GM12801 (cell line): ENCODE data around the gene COL6A1.

ENCODE experiments used
- TF ChIP-seq, protein P1 (sequence below): IDR thresholded peaks from one replicate; pipeline ENCODE4 v1.5.1; 2011; ENCODE audit warnings: control low read depth; ENCODE audit not compliant: insufficient read length; ENCODE audit errors: extremely low read depth

COL6A1 gene

DNA sequence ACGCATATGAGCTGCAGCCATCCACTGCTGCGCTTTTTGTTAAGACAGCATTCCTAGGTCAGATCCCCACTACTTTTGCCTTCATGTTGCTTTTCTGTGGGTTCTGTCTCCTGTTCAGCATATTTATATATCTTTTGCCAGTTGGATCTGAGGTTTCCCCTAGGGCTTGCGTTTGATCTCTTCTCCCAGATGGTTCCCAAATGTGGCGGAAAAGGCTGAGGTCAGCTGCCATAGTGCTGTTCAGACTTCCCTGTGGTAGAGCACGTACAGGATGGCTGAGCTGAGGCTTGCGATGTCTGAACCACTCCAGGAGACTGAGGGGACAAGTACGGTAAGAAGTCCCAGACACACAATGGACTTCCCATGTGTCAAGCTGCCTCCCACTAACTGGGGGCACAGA is 39.8 kb downstream of the COL6A1 start:
- TF ChIP-seq, protein P1, sequence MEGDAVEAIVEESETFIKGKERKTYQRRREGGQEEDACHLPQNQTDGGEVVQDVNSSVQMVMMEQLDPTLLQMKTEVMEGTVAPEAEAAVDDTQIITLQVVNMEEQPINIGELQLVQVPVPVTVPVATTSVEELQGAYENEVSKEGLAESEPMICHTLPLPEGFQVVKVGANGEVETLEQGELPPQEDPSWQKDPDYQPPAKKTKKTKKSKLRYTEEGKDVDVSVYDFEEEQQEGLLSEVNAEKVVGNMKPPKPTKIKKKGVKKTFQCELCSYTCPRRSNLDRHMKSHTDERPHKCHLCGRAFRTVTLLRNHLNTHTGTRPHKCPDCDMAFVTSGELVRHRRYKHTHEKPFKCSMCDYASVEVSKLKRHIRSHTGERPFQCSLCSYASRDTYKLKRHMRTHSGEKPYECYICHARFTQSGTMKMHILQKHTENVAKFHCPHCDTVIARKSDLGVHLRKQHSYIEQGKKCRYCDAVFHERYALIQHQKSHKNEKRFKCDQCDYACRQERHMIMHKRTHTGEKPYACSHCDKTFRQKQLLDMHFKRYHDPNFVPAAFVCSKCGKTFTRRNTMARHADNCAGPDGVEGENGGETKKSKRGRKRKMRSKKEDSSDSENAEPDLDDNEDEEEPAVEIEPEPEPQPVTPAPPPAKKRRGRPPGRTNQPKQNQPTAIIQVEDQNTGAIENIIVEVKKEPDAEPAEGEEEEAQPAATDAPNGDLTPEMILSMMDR = no peak

DNA sequence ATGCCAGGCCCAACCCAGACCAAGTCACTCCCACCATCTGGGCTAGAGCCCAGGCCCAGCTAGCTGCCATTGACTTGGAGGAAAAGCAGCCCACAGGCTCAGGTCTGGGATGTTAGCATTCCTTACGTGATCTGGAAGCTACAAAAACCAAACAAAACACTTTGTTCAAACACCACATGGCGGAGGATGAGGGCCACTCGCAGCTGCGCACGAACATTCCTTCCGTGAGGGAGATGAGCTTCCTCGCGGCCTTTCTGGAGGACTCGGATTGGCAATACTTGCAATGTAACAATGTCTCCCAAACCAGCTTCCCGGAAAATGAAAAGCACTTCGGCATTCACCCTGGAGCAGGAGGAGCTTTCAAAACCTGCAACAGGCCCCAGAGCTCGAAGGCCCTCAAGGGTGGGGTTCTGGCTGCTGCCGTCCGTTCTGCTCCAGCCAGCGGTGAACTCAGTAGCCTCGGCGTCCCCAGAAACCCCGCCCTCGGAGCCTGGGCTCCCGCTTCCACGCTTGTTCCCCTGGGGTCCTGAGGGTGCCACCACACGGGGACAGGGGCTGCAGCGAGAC is 40.5 kb downstream of the COL6A1 start:
- TF ChIP-seq, protein P1 = no peak

DNA sequence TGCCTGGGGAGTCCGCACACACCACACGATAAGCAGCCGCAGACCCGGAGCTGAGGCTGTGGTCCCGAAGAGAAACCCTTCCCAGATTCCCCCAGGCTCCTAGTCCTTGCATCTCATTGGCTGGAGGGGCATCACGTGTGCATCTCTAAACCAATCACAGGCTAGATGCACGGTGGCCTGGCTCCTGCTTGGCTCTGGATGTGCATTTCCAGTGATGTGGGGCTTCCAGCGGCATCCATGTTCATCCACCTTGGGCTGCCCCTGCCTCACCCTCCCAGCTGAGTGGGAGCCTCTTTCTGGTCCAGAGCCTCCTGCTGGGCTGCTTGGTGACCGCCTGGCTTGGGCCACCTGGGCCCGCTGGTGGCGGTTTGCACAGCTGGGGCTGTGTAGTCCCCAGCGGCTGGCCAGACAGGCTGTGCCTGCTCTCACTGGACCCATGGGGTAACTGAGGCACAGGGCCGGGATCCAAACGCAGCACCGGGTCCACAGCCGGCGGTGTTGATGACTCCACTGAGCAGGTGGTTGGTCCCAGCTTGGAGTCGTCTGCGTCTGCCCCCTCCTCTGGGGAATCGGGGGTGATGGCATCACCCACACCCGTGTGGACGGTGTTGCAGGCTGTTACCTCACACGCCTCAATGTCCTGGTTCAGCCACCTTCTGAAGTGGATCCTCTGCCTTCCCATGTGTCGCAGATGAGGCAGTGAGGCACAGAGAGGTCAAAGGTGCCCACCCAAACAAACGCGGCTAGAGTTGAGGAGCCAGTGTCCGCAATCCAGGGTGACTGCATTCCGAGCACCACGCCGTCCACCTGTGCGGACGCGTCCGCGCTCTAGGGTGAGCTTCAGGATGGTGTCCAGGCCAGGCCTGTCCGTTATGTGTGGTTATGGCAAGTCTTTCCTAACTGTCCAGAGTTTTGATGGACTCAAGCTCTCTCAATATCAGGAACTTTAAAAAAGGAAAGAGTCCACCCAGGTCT is 41.3 kb downstream of the COL6A1 start:
- TF ChIP-seq, protein P1 = no peak

DNA sequence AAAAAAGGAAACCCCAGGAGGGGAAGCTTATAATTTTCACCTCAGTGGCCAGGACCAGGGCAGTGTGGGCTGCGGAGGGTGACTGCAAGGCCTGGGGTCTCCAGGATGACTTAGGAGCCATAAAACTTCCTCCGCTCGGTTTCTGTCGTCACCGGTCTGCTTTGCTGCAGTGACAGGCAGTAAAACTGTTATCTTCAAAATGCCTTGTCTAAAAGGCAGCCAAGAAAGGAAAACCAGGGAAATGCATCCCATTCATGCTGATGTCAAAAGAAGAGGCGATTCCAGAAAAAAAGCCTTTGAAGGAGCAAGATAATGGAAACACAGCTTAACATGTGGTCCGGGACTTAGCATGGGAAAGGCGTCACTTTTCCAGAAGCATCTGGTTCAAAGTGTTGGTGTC is 42.0 kb downstream of the COL6A1 start:
- TF ChIP-seq, protein P1 = no peak

DNA sequence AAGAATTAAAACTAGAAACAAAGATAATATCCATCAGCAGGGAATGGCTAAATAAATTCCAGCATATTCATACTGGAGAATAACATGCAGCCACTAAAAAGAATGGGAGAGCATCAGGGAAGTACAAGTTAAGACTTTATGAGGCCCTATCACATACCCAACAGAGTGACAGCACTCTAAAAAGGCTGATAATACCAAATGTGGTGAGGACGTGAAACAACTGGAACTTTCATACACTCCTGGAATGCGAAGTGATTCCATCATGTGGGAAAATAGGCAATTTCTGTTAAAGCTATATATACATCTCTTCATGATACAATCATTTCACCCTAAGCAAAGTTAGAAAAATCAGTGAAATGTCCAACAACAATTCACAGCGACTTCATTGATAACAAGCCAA is 42.6 kb downstream of the COL6A1 start:
- TF ChIP-seq, protein P1 = no peak

DNA sequence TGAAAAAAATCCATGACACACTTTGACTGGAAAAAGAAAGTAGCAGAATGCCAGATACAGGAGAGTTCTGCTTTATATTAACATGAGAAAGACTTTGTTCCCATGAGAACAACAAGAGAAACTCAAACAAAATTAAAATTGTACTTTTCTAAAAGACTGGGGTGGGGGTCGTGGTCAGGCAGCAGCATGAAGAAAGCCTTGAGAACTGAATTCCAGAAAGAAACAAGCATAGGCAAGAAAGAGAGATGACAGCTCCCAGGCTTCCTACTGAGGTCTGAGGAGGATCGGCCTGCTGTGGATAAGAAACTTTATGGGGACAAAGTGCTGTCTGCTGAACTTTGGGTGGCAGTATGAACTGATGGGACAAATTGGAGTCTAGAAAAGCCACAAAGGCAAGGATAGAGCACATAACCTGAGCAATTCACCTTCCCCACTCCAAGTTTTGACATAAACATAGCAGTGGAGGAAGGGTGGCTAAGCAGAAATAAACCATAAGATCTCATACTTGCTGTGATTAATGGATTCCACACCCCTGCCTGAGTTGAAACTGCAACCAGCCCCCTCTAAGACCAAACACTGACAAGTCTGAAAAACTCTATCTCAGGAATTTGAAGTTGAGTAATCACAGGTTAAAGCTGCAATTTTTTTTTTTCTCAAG is 43.7 kb downstream of the COL6A1 start:
- TF ChIP-seq, protein P1 = no peak

DNA sequence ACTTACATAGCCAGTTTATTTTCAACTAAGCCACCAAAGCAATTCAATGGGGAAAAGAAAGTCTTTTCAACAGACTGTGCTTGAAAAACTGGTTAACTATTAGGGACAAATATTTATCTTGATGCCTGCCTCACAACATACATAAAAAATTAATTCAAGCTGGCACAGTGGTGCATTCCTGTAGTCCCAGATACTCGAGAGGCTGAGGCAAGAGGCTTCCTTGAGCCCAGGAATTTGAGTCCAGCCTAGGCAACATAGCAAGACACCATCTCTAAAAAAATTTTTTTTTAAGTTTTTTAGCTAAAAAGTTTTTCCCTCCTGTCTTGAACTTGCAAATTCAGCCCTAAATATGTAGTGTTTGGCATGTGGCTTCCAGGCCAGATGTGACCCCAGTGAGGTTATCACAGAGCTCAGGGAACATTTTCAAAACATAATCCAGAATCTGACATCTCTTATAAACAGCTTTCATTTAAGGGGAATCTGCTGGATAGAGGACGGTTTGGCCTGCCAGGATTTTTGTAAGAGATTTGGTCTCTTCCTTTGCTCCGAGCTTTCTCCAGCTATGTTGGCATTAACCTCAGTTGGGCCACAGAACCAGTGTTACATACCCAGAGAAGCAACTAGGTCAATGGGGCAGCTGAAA is 46.4 kb downstream of the COL6A1 start:
- TF ChIP-seq, protein P1 = no peak
